ENCODE results near the gene CEBPE. TPM values are rescaled to one million over a fixed set of nuclear protein-coding genes. Genes with fewer than 3 reads are reported as not detected.

The CEBPE gene
- total RNA-seq, 2 donors from 2014 or later = not detected

GRCh38 chr14:23093991-23094665, 24.9 kb downstream of the CEBPE start:
- Mint-ChIP-seq H3K36me3 (ENCODE audit: low read depth) (peaks cover 74% of the 10 kb centered on the region), H3K27ac (no peak overlapping the region), H3K4me1 (peaks cover 24% of the 10 kb centered on the region), H3K4me3 (no peak overlapping the region), H3K9me3 (no peaks in the 10 kb centered on the region), H3K27me3 (no peaks in the 10 kb centered on the region)
- no peak for ATAC-seq (replicated peaks)

GRCh38 chr14:23093526-23093925, 25.5 kb downstream of the CEBPE start:
- H3K27me3 Mint-ChIP-seq = no peaks in the 10 kb centered on the region
- H3K4me3 Mint-ChIP-seq = no peak overlapping the region
- H3K4me1 Mint-ChIP-seq = peaks cover 24% of the 10 kb centered on the region
- no peaks in the 10 kb centered on the region for H3K9me3 Mint-ChIP-seq
- ATAC-seq (replicated peaks) = no peak
- H3K36me3 Mint-ChIP-seq (ENCODE audit: low read depth) = peaks cover 74% of the 10 kb centered on the region
- no peak overlapping the region for H3K27ac Mint-ChIP-seq

GRCh38 chr14:23093104-23093503, 26.0 kb downstream of the CEBPE start:
- no peak overlapping the region for H3K4me3 Mint-ChIP-seq
- H3K4me1 Mint-ChIP-seq = peaks cover 24% of the 10 kb centered on the region
- no peaks in the 10 kb centered on the region for H3K9me3 Mint-ChIP-seq
- H3K27ac Mint-ChIP-seq = no peak overlapping the region
- peaks cover 74% of the 10 kb centered on the region for H3K36me3 Mint-ChIP-seq (ENCODE audit: low read depth)
- H3K27me3 Mint-ChIP-seq = no peaks in the 10 kb centered on the region
- no peak for ATAC-seq (replicated peaks)

DNA sequence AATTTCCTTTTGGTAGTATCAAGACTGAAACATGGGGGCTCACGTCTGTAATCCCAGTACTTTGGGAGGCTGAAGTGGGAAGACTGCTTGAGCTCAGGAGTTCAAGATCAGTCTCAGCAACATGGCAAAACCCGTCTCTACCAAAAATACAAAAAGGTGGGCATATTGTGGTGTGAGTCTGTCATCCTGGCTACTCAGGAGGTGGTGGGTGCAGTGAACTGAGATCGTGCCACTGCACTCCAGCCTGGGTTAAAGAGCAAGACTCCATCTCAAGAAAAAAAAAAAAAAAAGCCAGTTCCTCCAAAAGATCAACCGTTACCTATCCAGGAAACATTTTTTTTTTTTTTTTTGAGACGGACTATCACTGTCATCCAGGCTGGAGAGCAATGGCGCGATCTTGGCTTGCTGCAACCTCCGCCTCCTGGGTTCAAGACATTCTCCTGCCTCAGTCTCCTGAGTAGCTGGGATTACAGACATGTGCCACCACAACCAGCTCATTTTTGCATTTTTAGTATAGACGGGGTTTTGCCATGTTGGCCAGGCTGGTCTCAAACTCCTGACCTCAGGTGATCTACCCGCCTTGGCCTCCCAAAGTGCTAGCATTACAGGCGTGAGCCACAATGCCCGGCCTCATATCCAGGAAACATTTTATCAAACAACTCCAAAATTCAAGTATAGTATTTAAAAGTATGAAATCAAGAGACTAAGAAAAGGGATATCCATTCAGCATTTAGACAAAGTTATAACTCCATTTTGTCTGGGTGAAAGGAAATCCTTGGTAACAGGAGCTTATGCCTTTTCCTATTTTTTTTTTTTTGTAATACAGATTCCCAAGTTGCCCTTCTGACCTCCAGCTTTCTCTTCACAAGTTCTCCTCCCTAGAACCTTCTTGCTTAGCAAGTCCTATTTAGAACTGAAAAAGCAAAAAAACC, 27.5 kb downstream of the CEBPE start:
- no peak for ATAC-seq (replicated peaks)
- no peak overlapping the region for H3K4me3 Mint-ChIP-seq
- no peaks in the 10 kb centered on the region for H3K9me3 Mint-ChIP-seq
- peak overlapping the region; percentile 82 for H3K27ac Mint-ChIP-seq
- no peaks in the 10 kb centered on the region for H3K27me3 Mint-ChIP-seq
- peaks cover 22% of the 10 kb centered on the region for H3K4me1 Mint-ChIP-seq
- H3K36me3 Mint-ChIP-seq (ENCODE audit: low read depth) = peaks cover 74% of the 10 kb centered on the region

GRCh38 chr14:23090254-23090636, 28.8 kb downstream of the CEBPE start:
- Mint-ChIP-seq H3K27me3 (no peaks in the 10 kb centered on the region), H3K9me3 (no peaks in the 10 kb centered on the region), H3K4me1 (peaks cover 31% of the 10 kb centered on the region), H3K27ac (peak overlapping the region; percentile 12), H3K36me3 (ENCODE audit: low read depth) (peaks cover 84% of the 10 kb centered on the region), H3K4me3 (no peak overlapping the region)
- no peak for ATAC-seq (replicated peaks)

DNA sequence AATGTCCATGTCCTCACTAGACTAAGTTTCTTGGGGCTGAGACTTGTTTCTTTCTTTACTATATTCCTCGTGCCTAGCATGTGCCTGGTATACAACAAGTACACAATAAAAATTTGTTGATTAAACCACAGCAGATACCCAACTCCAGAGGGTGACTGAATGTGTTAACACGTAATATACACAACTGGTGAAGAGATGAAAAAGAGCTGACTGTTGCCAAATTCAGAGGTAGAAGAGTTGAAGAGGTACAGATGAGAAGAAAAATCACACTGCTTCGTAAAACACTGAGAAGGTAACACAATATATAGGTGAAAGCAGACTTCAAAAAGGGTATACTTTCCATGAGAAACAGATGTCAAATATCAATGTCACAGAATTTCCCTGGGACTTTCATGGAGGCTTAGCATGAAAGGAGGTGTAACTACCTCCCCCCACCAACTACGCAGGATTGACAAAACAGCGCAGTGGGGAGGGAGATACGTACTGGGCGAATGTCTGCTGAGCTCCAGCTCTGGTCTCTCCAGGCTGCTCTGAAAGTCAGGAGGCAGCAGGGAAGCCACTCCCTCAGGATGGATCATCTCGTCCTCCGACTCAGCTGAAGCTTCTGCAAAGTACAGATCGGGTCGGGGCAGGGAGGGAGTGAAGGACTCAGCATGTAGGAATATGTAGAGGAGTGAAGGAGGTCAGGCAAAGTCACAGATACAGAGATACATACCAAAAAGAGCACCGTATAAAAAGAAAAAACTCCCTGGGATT, 29.4 kb downstream of the CEBPE start:
- Mint-ChIP-seq H3K4me1 (peaks cover 32% of the 10 kb centered on the region), H3K9me3 (no peaks in the 10 kb centered on the region), H3K27ac (no peak overlapping the region), H3K27me3 (no peaks in the 10 kb centered on the region), H3K4me3 (no peak overlapping the region), H3K36me3 (ENCODE audit: low read depth) (peaks cover 90% of the 10 kb centered on the region)
- no peak for ATAC-seq (replicated peaks)

DNA sequence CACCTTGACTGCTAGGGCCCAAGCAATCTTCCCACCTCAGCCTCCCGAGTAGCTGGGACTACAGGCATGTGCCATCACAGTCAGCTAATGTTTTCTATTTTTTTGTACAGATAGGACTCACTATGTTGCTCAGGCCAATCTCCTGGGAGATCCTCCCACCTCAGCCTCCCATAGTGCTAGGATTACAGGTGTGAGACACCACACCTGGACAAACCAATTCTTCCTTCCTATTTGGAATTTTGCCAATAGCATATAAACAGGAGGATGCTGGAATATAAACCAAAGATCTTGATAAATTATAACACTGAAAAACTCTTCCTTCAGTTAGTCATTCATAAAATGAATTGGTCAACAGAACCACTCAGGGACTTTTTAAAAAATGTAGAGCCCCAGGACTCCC, 32.5 kb downstream of the CEBPE start:
- ATAC-seq (replicated peaks) = no peak
- Mint-ChIP-seq H3K4me1 (peaks cover 18% of the 10 kb centered on the region), H3K27ac (peak overlapping the region; percentile 87), H3K36me3 (ENCODE audit: low read depth) (peaks cover 97% of the 10 kb centered on the region), H3K9me3 (no peaks in the 10 kb centered on the region), H3K27me3 (no peaks in the 10 kb centered on the region), H3K4me3 (no peak overlapping the region)

- peak overlapping the region; percentile 87 for H3K27ac Mint-ChIP-seq
- H3K4me3 Mint-ChIP-seq = peak overlapping the region; percentile 62
- peak; percentile 95 for ATAC-seq (replicated peaks)
- peaks cover 97% of the 10 kb centered on the region for H3K36me3 Mint-ChIP-seq (ENCODE audit: low read depth)
- no peaks in the 10 kb centered on the region for H3K27me3 Mint-ChIP-seq
- H3K4me1 Mint-ChIP-seq = peaks cover 18% of the 10 kb centered on the region
- H3K9me3 Mint-ChIP-seq = no peaks in the 10 kb centered on the region
Measured at GRCh38 chr14:23085458-23085857, 33.6 kb downstream of the CEBPE start.

DNA sequence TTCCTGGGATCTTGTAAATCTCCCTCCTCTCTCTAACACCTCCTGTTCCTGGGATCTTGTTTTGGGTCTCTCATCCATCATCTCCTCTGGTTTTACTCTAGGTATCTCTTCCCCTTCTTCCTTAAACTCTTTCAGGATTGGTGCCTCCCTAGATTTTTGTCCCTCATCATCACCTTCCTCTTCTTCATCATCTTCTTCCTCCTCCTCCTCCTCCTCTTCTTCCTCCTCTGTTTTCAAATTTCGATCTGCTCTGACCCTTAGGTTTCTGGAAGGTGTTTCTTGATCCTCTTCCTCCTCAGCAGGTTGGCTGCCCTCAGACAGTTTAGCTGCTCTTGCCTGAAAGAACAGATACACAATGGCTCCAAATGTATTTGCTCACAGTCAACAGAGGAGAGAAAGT, 38.6 kb downstream of the CEBPE start:
- Mint-ChIP-seq H3K4me3 (no peak overlapping the region), H3K27me3 (no peaks in the 10 kb centered on the region), H3K4me1 (peaks cover 2% of the 10 kb centered on the region), H3K27ac (peak overlapping the region; percentile 2), H3K9me3 (no peaks in the 10 kb centered on the region), H3K36me3 (ENCODE audit: low read depth) (peaks cover 97% of the 10 kb centered on the region)
- no peak for ATAC-seq (replicated peaks)

DNA sequence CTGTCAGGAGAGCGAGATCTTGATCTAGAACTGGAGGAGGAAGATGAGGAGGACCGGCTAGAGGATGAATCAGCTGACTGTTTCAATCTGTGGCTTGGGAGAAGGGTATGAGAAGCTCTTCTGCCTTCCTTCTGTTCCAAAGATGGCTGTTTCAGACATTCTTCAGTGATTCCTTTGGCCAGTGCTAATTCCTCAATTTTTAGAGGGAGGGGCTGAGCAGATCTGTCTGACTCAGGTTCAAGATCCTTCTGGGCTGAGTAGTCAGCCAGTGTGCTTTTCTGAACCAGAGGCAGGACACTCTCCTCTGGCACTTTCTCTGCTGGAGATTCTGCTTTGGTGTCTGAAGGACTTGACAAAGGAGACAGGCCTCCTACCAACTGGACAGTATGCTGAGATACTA, 39.3 kb downstream of the CEBPE start:
- H3K9me3 Mint-ChIP-seq = no peaks in the 10 kb centered on the region
- peak overlapping the region; percentile 2 for H3K27ac Mint-ChIP-seq
- no peak for ATAC-seq (replicated peaks)
- H3K4me1 Mint-ChIP-seq = no peaks in the 10 kb centered on the region
- no peak overlapping the region for H3K4me3 Mint-ChIP-seq
- H3K36me3 Mint-ChIP-seq (ENCODE audit: low read depth) = peaks cover 97% of the 10 kb centered on the region
- H3K27me3 Mint-ChIP-seq = no peaks in the 10 kb centered on the region

- Mint-ChIP-seq H3K4me1 (no peaks in the 10 kb centered on the region), H3K27ac (peak overlapping the region; percentile 2), H3K36me3 (ENCODE audit: low read depth) (peaks cover 97% of the 10 kb centered on the region), H3K4me3 (no peak overlapping the region), H3K27me3 (no peaks in the 10 kb centered on the region), H3K9me3 (no peaks in the 10 kb centered on the region)
- ATAC-seq (replicated peaks) = peak; percentile 70
Measured at GRCh38 chr14:23078692-23079116, 40.4 kb downstream of the CEBPE start.

- no peaks in the 10 kb centered on the region for H3K9me3 Mint-ChIP-seq
- peaks cover 97% of the 10 kb centered on the region for H3K36me3 Mint-ChIP-seq (ENCODE audit: low read depth)
- H3K27ac Mint-ChIP-seq = peak overlapping the region; percentile 8
Measured at GRCh38 chr14:23077962-23078361, 41.1 kb downstream of the CEBPE start.

DNA sequence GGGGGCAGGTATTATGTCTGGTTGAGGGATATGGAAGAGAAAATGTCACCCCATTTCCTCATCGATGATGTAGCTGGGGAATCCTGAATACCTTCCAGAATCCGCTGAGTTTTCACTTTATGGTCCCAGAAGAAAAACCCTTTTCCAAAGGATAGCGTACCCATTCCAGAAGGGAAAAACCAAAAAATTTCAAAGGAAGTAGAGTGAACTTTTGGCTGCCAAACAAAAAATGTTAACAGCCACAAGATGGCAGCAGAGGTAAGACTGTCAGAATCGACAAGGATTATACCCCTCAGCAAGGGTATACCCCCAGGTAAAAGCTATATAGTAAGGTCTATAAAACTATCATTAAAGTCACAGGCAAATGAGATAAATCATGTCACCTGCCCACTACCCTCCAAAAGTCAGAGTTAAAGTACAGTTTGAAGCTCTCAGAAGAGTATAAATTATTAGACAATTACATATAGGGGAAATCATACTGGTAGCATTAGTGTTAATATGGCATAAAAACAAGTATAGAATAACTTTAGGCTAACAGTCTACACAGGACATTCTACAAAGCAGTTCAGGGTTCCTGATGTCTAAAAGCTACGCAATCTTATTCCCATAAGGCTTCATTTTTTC, 42.2 kb downstream of the CEBPE start:
- peaks cover 4% of the 10 kb centered on the region for H3K4me1 Mint-ChIP-seq
- H3K27ac Mint-ChIP-seq = peak overlapping the region; percentile 17
- H3K27me3 Mint-ChIP-seq = no peaks in the 10 kb centered on the region
- H3K4me3 Mint-ChIP-seq = no peak overlapping the region
- H3K9me3 Mint-ChIP-seq = no peaks in the 10 kb centered on the region
- H3K36me3 Mint-ChIP-seq (ENCODE audit: low read depth) = peaks cover 100% of the 10 kb centered on the region
- peak; percentile 45 for ATAC-seq (replicated peaks)

More at GRCh38 chr14:23077962-23078361, 41.1 kb downstream of the CEBPE start:
- Mint-ChIP-seq H3K27me3 (no peaks in the 10 kb centered on the region), H3K4me3 (no peak overlapping the region), H3K4me1 (no peaks in the 10 kb centered on the region)
- ATAC-seq (replicated peaks) = no peak

GRCh38 chr14:23074906-23075305, 44.1 kb downstream of the CEBPE start:
- H3K4me1 Mint-ChIP-seq = peaks cover 18% of the 10 kb centered on the region
- H3K9me3 Mint-ChIP-seq = no peaks in the 10 kb centered on the region
- no peaks in the 10 kb centered on the region for H3K27me3 Mint-ChIP-seq
- H3K36me3 Mint-ChIP-seq (ENCODE audit: low read depth) = peaks cover 100% of the 10 kb centered on the region
- ATAC-seq (replicated peaks) = no peak
- H3K4me3 Mint-ChIP-seq = no peak overlapping the region
- H3K27ac Mint-ChIP-seq = no peak overlapping the region
